Activated naive CD4-positive, alpha-beta T cell (primary cell): ENCODE measurements around the gene MIA2.
"Not testable (repeated sequence)": the region's sequence is repeated elsewhere in the genome, so short reads cannot be mapped to it uniquely, and the experiment has no call there.

Experiments
- DNase-seq, 4 experiments: peaks; one replicate each; lab custom pipeline; 2025; lab: John Stamatoyannopoulos, UW

MIA2 gene

GRCh38 chr14:39268393-39268792, 34.7 kb downstream of the MIA2 start:
- DNase-seq, result no peak

GRCh38 chr14:39272918-39273317, 39.2 kb downstream of the MIA2 start:
- DNase-seq, result no peak

DNA sequence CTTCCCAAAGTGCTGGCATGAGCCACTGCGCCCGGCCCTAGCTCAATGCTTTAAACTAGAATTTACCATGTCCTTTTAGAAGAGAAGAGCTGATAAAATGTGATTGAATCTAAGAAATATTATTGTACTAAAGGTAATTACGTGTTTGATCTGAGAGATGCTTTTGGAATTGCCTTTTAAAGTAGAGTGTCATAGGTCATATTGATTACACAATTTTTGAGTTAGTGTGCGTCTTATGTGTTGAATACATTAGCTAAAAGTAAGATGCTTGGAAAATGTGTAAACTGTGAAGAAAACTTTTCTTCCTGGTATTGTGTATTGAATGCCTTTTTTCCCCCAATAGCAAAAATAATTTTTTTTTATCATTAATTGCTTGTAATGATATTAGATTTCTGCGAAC, 41.7 kb downstream of the MIA2 start:
- DNase-seq, result no peak

DNA sequence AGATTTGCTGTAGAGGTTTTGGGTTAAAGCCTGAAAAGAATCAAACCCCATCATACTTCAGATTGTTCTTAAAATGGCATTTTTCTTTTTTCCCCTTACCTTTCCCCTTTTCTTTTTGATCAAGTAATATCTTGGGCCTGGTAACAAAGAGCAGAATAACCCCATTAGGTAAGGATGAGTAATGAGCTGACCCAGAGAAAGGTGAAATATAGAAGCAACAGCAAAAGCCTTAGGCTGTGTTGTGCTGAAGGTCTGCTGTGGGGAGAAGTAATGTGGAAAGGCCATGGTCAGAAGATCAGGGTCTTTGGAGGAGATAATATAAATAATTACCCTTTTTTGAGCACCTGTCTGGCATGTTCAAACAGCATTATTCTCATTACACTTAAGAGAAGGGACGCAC, 42.3 kb downstream of the MIA2 start:
- no peak for DNase-seq

DNA sequence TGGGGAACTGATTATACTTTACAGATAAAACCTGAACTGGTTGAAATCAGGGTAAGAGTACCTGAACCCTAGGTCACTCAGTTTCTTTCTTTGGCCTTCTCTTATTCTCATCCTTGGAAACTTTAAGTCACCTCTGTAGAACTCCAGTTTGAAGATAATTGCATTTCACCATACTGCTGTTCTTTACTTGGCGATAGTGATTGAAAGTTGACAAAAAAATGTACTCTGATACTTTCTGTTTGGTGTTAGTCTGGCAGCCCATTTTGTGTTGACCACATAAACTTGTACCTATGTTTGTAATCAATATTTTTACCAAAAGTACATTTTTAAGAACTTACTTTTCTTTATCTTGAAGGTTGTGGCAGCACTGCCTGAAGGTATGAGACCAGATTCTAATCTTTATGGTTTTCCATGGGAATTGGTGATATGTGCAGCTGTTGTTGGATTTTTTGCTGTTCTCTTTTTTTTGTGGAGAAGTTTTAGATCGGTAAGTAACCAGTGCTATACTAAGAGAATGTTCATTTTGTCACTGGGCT, 42.9 kb downstream of the MIA2 start:
- DNase-seq, result no peak

GRCh38 chr14:39279515-39279914, 45.8 kb downstream of the MIA2 start:
- no peak for DNase-seq

GRCh38 chr14:39280678-39281077, 47.0 kb downstream of the MIA2 start:
- not testable (repeated sequence) for DNase-seq

GRCh38 chr14:39289523-39289922, 55.8 kb downstream of the MIA2 start:
- no peak for DNase-seq

- no peak for DNase-seq
Measured at GRCh38 chr14:39291701-39292100, 58.0 kb downstream of the MIA2 start.

DNA sequence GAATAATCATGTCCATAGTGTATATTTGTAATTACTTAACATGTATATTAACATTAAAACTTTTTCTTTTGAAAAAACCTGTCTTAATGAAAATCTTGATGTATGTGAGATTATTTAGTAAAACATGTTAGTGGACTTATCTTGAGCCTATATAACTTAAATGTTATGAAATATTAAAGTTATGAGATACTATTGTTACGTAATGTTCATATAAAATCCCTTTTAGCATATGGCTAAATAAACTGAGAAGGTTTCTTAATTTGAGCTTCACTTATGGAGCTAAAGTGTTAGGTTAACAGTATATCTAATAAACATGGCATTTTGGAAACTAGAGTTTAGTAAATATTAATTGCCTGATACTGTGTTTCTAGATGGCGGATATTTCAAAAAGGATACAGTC, 59.9 kb downstream of the MIA2 start:
- DNase-seq, result no peak

DNA sequence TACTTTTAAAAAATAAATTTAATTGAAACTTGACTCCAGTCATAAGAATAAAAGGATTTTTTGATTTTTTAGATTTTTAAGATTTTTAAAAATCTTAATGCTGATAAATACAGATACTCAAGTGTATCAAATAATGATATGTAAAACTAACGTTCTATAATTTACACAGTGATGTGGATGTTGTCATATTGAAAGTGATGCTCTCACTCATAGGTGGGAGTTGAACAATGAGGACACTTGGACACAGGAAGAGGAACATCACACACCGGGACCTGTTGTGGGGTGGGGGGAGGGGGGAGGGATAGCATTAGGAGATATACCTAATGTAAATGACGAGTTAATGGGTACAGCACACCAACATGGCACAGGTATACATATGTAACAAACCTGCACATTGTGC, 66.7 kb downstream of the MIA2 start:
- not testable (repeated sequence) for DNase-seq

- no peak for DNase-seq
Measured at GRCh38 chr14:39302124-39302810, 68.6 kb downstream of the MIA2 start.

GRCh38 chr14:39303115-39303514, 69.4 kb downstream of the MIA2 start:
- DNase-seq, result no peak

GRCh38 chr14:39307815-39308214, 74.1 kb downstream of the MIA2 start:
- no peak for DNase-seq

DNA sequence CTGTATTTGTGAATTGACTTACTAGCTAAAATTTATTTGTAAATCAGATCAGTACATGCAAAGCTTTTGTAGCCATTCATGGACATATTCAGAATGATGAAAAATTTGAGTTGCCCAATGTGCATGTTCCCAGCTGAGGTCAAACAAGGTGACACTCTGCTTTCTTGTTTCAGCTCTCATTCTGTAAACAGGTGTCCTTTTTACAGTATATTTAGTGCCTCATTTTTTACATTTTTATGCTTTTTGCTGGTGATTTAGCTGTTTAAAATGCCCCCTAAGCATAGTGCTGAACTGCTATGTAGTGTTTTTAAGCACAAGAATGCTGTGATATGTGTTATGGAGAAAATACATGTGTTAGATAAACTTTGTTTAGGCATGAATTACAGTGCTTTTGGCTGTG, 76.3 kb downstream of the MIA2 start:
- no peak for DNase-seq

DNA sequence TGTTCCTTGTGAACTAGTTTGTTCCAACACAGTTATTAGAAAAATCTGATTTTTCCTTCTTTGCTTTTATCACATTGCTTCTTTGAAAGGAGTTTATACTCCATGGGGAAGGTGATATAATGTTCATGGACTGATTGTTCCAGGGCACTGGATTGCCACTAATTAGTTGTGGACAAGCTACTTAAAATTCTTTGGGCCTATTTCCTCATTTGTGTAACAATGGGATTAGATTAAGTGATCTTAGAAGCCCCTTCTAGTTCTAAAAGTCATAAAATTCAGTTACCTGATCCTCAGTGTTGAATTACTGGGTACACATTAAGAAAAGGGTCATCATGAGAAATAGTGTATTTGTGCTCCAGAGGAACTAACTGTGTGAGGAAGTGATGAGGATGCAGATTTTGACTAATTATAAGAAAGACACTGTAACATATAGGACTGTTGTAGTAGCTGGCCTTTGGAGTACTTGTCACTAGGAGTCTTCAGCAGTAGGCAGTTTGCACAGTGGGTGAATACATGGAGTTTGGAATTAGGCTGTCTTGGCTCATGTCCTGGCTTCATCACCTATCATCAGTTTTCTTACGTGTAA, 82.2 kb downstream of the MIA2 start:
- DNase-seq, result no peak

DNA sequence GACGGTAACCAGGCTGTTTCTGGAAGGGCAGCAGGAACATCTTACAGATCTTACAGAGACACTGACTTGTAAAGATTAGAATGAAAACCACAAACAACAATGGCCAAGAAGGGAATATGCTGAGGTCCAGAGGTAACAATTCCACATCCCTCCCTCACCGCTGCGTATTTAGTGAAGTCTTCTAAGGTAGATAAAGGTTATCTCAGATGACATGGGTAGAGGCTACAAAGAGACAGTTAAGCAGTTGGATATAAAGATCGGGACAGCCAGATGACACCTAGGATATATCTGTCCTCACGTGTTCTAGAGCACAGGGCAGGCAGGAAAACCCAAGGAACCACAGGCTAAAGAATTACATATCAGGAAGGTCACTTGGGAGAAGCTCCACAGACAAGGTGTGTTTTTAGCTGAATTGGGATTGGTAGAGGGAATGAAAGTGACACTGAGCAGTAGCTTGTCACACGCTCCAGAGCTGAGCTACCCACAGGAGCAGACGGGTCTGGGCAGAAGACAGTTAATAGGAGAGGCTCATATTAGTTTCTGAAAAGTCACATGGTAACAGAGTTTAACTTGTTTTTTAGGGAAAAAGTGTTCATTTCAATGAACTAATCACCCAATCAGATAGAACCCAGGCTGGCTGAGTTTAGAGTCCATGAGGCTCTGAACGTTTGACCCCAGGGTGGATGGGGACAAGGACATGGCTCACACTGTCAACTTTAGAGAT, 83.3 kb downstream of the MIA2 start:
- DNase-seq, result no peak

DNA sequence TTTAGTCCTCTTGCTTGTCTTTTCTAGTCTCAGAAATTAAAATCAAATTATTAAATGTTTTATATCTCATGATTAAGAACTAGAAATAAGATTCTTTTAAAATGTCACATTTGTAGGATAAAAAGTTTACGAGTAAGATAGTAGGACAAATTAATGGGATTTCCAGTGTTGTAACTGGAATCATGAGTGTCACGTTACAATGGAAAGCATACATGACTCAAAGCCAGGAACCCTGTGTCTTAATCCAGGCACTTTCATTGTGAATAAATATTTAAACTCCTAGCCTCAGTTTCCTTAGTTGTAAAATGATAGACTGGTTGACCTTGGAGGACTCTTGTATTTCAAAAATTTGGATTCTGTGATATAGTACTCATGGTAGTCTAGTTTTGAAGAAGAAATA, 84.9 kb downstream of the MIA2 start:
- no peak for DNase-seq

DNA sequence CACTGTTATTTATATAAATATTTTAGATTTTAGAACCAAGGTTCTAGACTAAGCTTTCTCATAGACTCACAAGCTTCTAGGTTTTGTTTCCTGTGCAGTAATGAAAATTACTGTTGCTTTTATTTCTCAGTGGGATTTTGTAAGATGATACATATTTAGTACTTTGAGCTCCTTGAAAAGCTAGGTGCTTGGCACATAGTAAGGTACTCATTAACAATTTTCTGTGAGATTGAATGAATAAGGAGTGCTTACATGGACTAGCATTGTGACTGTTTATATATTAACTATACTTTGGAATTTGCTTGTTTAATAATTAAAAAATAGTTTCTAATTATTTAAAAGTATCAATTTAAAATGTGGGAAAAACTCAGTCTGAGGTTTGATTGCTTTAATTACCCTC, 85.7 kb downstream of the MIA2 start:
- no peak for DNase-seq

- DNase-seq, result no peak
Measured at GRCh38 chr14:39320318-39320717, 86.6 kb downstream of the MIA2 start.

DNA sequence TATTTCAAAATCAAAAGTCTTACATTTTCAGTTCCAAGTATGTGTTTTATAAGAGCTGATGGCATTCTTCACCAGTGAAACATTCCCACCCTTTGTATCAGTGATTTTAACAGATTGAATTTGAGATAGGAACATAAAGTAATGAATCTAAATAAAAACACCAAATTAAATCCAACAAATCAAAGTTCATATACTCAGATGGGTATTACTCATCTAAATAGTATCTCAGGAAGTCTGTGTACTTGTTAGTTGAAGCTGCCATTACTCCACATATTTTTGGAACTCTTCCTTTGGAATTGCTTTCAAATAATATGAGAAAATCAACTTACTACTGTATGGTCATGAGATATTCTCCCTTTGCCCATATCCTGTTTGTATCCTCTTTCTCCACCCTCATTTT, 89.1 kb downstream of the MIA2 start:
- no peak for DNase-seq

- DNase-seq, result no peak
Measured at GRCh38 chr14:39324097-39324496, 90.4 kb downstream of the MIA2 start.

GRCh38 chr14:39339003-39339402, 105.3 kb downstream of the MIA2 start:
- no peak for DNase-seq
